Measurements from ENCODE around the gene HTT-AS.

The HTT-AS gene

DNA sequence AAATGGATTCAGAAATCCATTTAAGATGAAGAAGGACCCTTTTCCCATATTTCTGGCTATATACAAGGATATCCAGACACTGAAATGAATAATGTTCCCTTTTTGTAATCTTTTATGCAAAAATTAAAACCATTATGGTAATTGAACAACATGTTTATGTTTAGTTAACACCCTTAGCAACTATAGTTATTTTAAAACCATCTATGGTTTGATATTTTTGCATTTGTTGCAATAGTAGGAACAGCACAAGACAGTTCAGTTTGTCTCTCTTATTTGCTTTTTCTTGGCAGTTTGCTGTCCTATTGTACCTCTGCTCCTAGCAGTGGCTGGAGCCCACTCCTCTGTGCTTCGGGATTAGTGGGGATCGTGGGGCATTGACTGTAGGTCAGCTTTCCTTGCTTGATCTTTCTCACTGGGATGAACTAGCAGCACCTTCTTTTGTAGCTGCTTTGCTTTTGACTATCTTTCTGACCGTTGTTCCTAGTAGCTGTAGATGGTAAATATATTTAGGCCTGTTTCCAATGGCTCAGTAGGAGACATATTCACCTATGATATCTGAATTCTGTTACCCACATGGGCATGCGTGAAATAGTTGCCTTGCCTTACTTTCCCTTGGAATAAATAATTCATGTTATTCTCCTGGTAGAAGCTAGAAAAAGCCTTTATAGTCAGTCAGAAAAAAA lies 12.9 kb upstream of the HTT-AS start:
- no peak for DNase-seq (ENCODE audit: low read depth in 2 of 2)

DNA sequence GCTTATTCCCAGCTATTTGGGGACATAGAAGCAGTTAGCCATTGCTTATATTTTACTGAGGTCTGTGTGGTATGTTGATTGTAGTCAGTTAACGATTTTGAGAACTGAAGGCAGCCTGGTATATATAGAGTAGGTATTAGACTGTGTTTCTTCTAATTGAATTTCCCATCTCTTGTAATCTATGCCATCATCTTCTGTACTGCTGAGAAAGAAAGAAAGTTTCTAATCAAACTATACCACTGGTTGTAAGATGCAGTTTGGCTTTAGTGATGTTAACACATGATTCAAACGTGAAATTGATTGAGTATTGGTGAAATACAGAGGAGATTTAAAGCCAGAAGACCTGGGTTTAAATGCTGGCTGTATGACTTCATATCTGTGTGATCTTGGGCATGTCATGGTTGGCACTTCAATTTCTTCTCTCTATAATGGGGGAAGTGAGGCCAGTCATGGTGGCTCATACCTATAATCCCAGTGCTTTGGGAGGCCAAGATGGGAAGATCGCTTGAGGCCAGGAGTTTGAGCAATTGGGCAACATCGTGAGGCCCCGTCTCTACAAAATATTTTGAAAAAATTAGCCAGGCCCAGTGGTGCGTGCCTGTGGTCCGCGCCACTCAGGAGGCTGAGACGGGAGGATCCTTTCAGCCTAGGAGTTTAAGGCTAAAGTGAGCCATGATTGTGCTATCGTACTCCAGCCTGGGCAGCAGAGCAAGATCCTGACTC lies 11.8 kb upstream of the HTT-AS start:
- DNase-seq (ENCODE audit: low read depth in 2 of 2): no peak

DNA sequence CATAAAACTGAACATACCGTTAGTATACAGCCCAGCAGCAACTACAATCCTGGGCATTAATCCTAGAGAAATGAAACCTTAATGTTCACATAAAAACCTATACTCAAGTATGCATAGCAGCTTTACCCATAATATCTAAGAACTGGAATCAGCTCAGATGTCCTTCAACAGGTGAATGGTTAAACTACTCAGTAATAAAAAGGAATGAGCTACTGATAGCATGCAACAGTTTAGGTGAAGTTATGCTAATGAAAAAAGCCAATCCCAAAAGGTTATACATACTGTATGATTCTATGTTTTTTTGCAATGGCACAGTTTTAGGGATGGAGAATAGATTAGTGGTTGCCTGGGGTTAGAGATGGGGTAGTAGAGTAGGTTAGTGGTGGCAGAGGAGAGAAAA lies 9.4 kb upstream of the HTT-AS start:
- no peak for DNase-seq (ENCODE audit: low read depth in 2 of 2)

DNA sequence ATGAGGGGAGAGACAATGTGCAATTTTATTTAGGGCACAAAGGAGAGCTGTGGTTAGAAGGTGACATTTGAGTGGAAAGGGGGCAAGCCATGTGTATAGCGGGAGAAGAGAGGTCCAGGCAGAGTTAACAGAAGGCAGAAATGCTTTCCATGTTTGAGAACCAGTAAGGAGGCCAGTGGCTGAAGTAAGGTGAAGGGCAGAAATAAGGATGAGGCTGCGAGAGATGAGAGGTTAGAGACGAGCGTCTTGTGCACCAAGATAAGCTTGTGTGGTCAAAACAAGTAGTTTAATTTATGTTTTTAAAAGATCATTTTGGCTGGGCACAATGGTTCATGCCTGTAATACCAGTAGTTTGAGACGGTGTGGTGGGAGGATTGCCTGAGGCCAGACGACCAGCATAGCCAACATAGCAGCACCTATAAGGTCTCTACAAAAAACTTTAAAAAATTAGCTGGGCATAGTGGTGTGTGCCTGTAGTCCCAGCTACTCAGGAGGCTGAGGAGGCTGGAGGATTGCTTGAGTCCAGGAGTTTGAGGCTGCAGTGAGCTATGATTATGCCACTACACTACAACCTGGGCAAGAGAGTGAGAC lies 8.7 kb upstream of the HTT-AS start:
- no peak for DNase-seq (ENCODE audit: low read depth in 2 of 2)

DNA sequence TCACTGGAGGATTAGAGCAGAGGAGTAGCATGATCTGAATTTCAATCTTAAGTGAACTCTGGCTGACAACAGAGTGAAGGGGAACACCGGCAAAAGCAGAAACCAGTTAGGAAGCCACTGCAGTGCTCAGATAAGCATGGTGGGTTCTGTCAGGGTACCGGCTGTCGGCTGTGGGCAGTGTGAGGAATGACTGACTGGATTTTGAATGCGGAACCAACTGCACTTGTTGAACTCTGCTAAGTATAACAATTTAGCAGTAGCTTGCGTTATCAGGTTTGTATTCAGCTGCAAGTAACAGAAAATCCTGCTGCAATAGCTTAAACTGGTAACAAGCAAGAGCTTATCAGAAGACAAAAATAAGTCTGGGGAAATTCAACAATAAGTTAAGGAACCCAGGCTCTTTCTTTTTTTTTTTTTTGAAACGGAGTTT lies 5.4 kb upstream of the HTT-AS start:
- DNase-seq (ENCODE audit: low read depth in 2 of 2): no peak

DNA sequence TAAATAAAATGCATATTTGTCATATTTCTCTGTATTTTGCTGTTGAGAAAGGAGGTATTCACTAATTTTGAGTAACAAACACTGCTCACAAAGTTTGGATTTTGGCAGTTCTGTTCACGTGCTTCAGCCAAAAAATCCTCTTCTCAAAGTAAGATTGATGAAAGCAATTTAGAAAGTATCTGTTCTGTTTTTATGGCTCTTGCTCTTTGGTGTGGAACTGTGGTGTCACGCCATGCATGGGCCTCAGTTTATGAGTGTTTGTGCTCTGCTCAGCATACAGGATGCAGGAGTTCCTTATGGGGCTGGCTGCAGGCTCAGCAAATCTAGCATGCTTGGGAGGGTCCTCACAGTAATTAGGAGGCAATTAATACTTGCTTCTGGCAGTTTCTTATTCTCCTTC lies 3.5 kb upstream of the HTT-AS start:
- DNase-seq (ENCODE audit: low read depth in 2 of 2): no peak

DNA sequence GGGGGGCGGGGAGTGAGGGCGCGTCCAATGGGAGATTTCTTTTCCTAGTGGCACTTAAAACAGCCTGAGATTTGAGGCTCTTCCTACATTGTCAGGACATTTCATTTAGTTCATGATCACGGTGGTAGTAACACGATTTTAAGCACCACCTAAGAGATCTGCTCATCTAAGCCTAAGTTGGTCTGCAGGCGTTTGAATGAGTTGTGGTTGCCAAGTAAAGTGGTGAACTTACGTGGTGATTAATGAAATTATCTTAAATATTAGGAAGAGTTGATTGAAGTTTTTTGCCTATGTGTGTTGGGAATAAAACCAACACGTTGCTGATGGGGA lies 1.3 kb upstream of the HTT-AS start:
- DNase-seq (ENCODE audit: low read depth in 2 of 2): no peak

DNA sequence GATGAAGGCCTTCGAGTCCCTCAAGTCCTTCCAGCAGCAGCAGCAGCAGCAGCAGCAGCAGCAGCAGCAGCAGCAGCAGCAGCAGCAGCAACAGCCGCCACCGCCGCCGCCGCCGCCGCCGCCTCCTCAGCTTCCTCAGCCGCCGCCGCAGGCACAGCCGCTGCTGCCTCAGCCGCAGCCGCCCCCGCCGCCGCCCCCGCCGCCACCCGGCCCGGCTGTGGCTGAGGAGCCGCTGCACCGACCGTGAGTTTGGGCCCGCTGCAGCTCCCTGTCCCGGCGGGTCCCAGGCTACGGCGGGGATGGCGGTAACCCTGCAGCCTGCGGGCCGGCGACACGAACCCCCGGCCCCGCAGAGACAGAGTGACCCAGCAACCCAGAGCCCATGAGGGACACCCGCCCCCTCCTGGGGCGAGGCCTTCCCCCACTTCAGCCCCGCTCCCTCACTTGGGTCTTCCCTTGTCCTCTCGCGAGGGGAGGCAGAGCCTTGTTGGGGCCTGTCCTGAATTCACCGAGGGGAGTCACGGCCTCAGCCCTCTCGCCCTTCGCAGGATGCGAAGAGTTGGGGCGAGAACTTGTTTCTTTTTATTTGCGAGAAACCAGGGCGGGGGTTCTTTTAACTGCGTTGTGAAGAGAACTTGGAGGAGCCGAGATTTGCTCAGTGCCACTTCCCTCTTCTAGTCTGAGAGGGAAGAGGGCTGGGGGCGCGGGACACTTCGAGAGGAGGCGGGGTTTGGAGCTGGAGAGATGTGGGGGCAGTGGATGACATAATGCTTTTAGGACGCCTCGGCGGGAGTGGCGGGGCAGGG lies 711 bp upstream of the HTT-AS start:
- DNase-seq (ENCODE audit: low read depth in 2 of 2): peak; percentile 10 to 22

DNA sequence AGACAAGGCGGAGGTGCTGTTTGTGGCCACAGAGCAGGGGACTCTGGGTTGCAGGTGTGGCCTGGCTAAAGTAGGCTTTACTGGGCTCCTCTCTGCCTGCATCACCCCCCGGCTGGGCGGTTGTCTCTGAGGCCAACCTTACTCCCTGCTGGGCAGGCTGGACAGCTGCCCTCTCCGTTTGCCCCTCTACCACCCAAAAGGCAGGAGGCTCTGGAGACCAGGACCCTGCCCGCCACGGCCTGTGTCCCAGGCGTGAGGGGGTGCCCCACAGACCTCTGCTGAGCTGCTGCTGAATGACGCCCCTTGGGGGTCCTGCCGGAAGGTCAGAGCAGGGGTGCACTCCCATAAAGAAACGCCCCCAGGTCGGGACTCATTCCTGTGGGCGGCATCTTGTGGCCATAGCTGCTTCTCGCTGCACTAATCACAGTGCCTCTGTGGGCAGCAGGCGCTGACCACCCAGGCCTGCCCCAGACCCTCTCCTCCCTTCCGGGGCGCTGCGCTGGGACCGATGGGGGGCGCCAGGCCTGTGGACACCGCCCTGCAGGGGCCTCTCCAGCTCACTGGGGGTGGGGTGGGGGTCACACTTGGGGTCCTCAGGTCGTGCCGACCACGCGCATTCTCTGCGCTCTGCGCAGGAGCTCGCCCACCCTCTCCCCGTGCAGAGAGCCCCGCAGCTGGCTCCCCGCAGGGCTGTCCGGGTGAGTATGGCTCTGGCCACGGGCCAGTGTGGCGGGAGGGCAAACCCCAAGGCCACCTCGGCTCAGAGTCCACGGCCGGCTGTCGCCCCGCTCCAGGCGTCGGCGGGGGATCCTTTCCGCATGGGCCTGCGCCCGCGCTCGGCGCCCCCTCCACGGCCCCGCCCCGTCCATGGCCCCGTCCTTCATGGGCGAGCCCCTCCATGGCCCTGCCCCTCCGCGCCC lies 920 bp downstream of the HTT-AS start:
- no peak for DNase-seq (ENCODE audit: low read depth in 2 of 2)

DNA sequence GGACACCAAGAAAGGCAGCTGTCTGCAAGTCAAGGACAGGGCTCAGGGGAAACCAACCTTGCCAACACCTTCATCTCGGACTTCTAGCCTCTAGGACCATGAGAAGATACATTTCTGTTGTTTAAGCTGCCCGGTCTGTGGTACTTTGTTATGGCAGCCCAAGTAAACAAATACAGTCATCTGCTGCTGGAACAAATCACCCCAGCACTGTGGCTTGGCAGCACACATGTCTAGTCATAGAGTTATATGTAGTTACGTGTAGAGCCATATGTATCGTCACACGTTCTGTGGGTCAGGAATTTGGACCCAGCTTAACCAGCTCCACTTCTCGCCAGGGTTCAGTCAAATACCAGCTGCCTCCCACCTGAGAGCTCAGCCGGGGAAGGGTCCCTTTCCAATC lies 2.5 kb downstream of the HTT-AS start:
- DNase-seq (ENCODE audit: low read depth in 2 of 2): no peak

DNA sequence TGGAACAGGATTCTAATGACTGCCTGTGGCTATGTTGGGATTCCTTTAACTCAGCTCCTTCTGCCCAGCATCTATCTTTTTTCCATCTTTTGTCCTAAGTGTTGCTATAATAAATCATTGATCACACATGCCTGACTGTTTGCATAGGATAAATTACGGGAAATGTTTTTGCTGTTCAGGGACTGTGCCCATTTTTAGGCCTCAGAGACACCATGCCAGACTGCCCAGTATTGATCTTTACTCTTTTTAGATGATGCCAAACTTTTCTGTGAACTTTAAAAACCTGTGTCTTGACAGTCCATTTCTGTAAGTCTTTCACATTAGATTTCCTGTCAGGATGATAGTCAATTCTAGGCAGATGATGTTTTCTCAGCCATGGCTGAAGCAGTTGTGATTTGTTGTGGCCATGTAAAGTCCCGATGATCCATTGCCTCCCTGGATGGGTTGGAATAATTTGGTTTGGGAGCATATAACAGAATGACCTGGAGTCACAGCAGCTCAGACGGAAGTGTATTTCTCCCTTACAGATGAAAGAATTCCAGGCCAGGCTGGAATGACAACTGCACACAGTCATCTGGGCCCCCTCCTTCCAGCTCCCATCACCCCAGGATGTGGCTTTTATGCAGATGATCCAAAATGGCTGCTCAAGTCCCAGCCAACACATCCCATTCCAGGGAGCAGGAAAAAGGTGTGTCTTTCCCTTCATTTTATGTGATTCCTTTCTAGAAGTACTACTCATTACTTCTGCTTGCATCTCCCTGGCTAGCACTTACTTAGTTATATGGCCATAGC lies 3.4 kb downstream of the HTT-AS start:
- no peak for DNase-seq (ENCODE audit: low read depth in 2 of 2)

DNA sequence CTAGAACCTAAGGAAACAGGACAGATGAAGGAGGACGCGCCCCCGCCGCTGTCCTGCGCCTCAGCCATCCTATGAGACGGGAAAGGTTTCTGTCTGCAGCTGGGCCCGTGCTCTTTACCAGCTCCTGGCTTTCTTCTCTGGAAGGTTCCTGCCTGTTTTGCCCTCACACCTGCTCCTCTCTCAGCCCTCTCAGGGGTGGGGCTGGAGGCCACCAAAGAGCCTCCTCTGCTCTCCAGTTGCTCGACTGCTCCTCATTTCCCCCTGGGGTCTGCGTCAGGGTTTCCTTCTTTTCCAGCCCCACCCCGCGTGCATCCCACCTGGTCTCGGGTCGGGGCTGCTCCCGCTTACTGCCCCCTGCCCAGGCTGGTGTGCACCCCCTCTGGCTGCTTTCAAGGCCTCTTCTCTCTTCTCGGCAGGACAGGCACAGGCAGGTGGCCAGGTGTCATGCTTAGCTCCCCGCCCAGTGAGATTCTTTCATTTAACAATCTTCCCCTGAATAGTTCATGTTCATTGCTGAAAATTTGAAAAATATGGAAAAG lies 4.6 kb downstream of the HTT-AS start:
- DNase-seq (ENCODE audit: low read depth in 2 of 2): no peak

DNA sequence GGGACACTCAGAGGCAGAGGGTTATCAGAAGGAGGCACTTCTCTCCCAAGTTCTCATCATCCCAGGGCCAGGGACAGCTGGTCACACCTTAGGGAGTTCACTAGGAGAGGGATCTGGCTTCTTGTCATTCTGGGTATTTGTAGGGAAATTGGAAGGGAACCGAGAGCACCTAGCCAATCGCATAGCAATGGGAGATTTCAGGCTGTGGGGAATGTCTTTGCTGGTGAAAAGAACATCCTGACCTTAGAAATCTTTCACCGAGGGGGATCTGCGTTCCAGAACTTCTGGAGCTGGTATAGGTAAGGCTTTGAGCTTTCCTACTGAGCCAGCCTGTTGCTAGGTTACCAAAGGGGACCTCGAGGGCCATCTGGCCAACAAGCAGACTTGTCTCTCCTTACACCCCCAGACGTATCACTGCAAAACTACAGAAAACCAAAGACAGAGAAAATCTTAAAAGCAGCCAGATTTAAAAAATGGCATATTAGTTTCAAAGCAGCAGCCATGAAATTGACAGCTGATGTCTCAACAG lies 6.8 kb downstream of the HTT-AS start:
- no peak for DNase-seq (ENCODE audit: low read depth in 2 of 2)

DNA sequence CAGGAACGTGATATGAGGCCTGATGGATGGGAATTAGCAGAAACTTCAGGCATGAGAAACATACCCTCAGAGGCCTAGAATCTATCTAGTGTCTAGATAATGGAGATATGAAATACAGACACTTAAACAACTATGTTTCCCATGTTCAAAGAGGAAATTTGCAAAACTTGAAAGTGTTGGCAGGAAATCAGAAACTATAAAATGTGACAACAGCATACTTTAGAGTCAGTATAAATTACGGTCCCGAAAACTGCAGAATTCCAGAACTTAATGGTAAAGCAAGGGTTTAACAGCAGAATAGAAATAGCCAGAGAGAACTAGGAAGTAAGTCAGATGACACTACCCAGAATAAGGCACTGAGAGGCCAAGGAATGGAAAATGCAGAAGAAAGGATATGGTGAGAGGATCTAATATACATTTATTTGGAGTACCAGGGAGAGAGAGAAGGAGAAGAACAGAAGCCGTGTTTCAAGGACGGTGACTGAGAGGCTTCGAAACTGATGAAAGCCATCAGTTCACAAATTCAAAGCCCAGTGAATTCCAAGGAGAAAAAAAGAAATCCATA lies 7.4 kb downstream of the HTT-AS start:
- no peak for DNase-seq (ENCODE audit: low read depth in 2 of 2)

DNA sequence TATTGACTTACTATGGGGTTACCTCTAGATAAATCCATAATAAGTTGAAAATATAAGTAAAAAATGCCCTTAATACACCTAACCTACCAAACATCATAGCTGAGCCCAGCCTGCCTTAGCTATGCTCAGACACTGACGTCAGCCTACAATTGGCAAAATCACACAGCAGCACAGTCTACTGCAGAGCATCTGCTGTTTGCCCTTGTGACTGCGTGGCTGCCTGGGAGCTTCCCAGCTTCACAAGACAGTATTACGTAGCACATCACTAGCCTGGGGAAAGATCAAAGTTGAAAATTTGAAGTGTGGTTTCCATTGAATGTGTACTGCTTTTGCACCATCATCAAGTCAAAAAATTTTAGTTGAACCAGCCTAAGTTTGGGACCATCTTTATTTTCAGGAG lies 8.8 kb downstream of the HTT-AS start:
- DNase-seq (ENCODE audit: low read depth in 2 of 2): no peak

DNA sequence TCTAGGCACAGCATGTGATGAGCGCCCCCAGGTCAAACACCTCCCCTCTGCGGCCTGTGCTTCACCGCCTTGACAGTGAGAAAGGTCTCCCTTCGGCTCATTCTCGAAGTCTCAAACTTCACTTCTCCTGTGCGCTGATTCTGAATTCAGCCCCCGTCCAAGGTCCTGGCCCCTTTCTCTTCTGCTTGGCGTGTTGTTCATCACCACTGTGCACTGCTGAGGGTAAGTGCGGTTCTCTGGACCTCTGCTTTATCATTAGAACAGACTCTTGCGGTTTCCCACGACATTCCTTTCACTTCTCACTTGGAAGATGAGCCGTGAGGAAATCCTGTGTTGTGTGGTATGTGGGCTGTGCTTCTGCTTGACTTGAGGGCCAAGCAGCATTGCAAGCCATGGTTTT lies 11.9 kb downstream of the HTT-AS start:
- DNase-seq (ENCODE audit: low read depth in 2 of 2): no peak

DNA sequence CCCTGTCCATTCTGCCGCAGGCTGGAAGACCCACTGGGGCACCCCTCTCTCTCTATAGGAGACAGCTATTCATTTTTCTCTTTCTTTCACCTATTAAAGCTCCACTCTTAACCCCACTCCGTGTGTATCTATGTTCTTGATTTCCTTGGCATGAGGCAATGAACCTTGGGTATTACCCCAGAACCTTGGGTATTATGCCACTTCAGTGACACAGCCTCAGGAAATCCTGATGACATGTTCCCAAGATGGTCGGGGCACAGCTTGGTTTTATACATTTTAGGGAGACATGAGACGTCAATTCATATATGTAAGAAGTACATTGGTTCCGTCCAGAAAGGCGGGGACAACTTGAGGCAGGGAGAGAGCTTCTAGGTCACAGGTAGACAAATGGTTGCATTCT lies 13.4 kb downstream of the HTT-AS start:
- no peak for DNase-seq (ENCODE audit: low read depth in 2 of 2)

DNA sequence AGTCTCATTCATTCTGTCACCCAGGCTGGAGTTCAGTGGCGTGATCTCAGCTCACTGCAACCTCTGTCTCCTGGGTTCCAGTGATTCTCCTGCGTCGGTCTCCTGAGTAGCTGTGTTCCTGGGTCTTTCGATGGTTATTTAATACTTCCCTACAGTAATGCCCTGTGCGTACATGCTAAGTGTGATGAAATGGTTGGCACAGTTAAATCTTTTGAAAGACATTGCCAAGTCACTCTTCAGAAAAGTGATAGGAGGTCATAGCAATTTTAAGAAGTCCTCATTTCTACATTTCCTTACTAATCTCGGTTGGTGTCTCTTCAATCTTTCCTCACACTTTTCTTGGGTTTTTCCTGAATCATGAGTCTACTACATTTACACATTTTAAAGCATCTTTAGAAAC lies 14.4 kb downstream of the HTT-AS start:
- DNase-seq (ENCODE audit: low read depth in 2 of 2): no peak

DNA sequence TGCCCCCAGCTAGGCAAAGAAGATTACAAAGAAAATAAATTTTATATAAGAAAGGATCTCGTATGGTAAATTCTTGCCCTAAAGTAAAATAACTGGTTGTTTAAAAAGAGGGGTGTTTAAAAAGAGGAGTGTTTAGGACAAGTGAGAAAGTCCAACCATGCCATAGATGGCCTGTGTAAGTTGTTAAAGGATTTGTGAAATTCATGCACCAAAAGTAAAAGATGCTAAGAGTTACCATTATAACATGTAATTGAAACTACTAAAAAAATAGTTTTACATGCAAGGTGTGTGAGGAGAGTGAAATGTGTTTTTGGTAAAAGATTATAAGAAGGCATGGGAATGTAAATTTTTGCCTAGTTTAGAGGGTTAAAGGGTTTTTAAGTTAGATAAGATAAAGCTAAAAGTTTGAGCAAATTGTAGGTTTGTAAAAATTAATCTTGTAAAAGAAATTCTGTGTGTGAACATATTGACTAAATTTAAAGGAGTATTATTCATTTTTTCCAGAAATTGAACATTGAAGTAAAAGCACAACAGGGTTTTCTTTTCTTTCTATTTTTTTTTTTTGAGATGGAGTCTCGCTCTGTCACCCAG lies 20.1 kb downstream of the HTT-AS start:
- DNase-seq (ENCODE audit: low read depth in 2 of 2): no peak
